OCI-LY3 (cell line): ENCODE measurements around the gene ZNF24.

Source experiments
- CTCF ChIP-seq: fragments of 200-600, 300-600 bp; sonication (generic); IDR thresholded peaks from 2 replicates; pipeline ENCODE4 v1.5.1; 2014; ENCODE audit warnings: antibody characterized with exemption, low read length, low read depth
- EZH2phosphoT487 ChIP-seq: fragments of 200-600 bp; shearing (Covaris generic); IDR thresholded peaks from 2 replicates; pipeline ENCODE4 v1.6.1; 2018; ENCODE audit warnings: antibody characterized with exemption, mixed run types, low read depth

DNA sequence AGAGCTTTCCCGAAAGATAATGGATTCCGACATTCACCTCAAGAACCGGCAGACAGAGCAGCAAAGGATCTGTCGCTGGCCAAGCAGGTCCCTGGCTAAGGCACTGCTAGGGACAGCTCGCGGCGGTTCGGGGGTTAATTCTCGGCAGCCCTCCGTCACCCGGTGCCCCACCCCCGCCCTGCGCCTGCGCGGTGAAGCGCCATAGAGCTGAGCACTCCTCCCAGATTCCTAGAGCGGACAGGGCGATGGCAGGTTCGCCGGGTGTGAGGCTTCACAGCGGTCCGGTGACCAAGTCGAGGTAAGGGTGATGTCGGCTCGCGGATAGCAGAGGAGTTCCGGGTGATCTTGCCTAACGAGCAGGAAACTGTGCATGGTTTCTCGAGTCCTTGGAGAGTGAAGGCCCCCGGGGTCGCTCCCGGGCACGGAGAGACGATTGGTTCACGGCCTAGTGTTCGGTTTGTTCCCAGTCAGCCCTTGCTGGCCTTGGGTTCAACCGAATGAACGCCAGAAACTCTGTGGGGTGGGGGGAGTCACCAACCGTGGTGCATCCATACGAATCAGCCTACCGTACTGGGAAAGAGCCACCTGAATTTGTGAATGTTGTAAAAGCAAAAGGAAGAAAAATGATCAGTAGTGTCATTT is 54.0 kb downstream of the ZNF24 start, which contains the start of gene ZSCAN30:
- no peak for TF ChIP-seq CTCF
- no peak for TF ChIP-seq EZH2phosphoT487
